Activated T-cell treated with anti-CD3 and anti-CD28 coated beads, Interleukin-2, amount 50 U/mL, for 4 hours (primary cell): Measurements from ENCODE around the gene LRRC61. TPM values are rescaled to one million over a fixed set of nuclear protein-coding genes. Genes with fewer than 3 reads are reported as not detected.
"Not testable (repeated sequence)": the region's sequence is repeated elsewhere in the genome, so short reads cannot be mapped to it uniquely, and the experiment has no call there.

ENCODE experiments used
- ATAC-seq, 2 donors: fragments of 200-7000 bp; cut with Tn5 transposase; one replicate each; pipeline ENCODE4 v1.10.0; 2021
- DNase-seq: peaks from one replicate; pipeline ENCODE4 v3.0.0-alpha.2; 2020
- H3K27me3 Mint-ChIP-seq: one replicate; pipeline ENCODE4 v1.8.0; 2021; ENCODE audit warnings: low read depth, mixed read lengths
- H3K36me3 Mint-ChIP-seq: one replicate; pipeline ENCODE4 v1.8.0; 2022; ENCODE audit warnings: mixed read lengths; ENCODE audit not compliant: insufficient read depth
- H3K4me1 Mint-ChIP-seq: one replicate; pipeline ENCODE4 v1.8.0; 2021; ENCODE audit warnings: low read depth, mixed read lengths
- H3K4me3 Mint-ChIP-seq: one replicate; pipeline ENCODE4 v1.8.0; 2021; ENCODE audit warnings: mild to moderate bottlenecking, moderate library complexity, mixed read lengths
- H3K9me3 Mint-ChIP-seq: one replicate; pipeline ENCODE4 v1.8.0; 2021; ENCODE audit warnings: mixed read lengths
- total RNA-seq, 3 donors: library from RNA; stranded (reverse); gene quantifications; one replicate each; pipeline ENCODE4 v1.2.1, GENCODE V29; 2021

The LRRC61 gene
- total RNA-seq, 3 donors from 2014 or later, result 24.5 to 29.4 (median 26.1) TPM

GRCh38 chr7:150379441-150380379 is 56.6 kb downstream of the LRRC61 start:
- Mint-ChIP-seq H3K4me1 (peaks cover 41% of the 10 kb centered on the region), H3K27me3 (no peaks in the 10 kb centered on the region), H3K4me3 (peak overlapping the region; percentile 89), H3K36me3 (no peaks in the 10 kb centered on the region), H3K9me3 (no peaks in the 10 kb centered on the region)
- DNase-seq, result no peak
- ATAC-seq, result no peak

DNA sequence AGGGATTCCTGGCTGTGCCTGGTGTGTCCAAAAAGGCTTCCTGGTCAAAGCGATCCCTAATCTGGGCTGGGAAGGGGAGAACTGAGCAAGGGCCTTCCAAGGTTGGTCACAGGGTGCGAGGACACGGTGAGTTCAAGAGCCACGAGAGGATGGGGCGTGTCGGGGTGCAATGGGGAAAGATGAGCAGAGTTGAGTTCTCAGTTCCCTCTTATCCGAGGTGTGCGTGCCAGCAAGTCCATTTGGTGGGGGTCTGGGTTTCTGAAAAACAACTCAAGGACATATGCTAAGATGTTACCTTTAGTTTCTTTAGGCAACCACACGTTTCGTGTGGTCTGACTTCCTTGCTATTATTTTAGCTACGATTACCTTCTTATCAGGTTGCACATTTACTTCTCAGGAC is 57.3 kb downstream of the LRRC61 start:
- Mint-ChIP-seq H3K4me3 (peak overlapping the region; percentile 89), H3K9me3 (no peaks in the 10 kb centered on the region), H3K4me1 (peaks cover 38% of the 10 kb centered on the region)

GRCh38 chr7:150381096-150381495 is 57.9 kb downstream of the LRRC61 start:
- Mint-ChIP-seq H3K36me3 (no peaks in the 10 kb centered on the region), H3K4me3 (no peak overlapping the region), H3K27me3 (no peaks in the 10 kb centered on the region), H3K4me1 (peaks cover 33% of the 10 kb centered on the region), H3K9me3 (no peaks in the 10 kb centered on the region)
- DNase-seq, result no peak
- no peak for ATAC-seq

More for the DNA sequence above, 57.3 kb downstream of the LRRC61 start:
- no peak for DNase-seq
- H3K36me3 Mint-ChIP-seq, result no peaks in the 10 kb centered on the region
- no peaks in the 10 kb centered on the region for H3K27me3 Mint-ChIP-seq
- no peak for ATAC-seq

DNA sequence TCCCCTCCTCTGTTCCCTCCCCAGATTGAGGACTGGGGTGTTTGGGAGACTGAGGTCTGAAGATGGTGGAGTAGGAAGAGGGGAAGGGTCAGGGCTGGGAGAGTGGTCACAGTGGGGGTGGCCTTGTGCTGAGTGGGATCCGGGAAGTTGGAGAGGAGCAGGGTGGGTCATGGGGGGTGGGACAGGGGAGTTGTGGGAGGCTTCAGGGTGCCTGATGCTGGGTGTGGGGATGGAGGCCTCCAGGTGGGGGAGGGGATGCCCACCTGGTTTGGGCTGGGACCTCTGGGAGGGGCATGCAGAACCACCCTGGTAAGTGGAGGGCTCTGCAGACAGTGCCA is 58.6 kb downstream of the LRRC61 start:
- no peaks in the 10 kb centered on the region for H3K9me3 Mint-ChIP-seq
- peaks cover 27% of the 10 kb centered on the region for H3K4me1 Mint-ChIP-seq
- ATAC-seq (no peak), DNase-seq (no peak)
- no peaks in the 10 kb centered on the region for H3K36me3 Mint-ChIP-seq
- H3K4me3 Mint-ChIP-seq, result no peak overlapping the region
- H3K27me3 Mint-ChIP-seq, result no peaks in the 10 kb centered on the region

GRCh38 chr7:150382123-150382843 is 59.1 kb downstream of the LRRC61 start:
- Mint-ChIP-seq H3K27me3 (no peaks in the 10 kb centered on the region), H3K9me3 (no peaks in the 10 kb centered on the region), H3K36me3 (no peaks in the 10 kb centered on the region), H3K4me1 (peaks cover 24% of the 10 kb centered on the region), H3K4me3 (no peak overlapping the region)
- ATAC-seq (no peak), DNase-seq (no peak)

GRCh38 chr7:150382844-150383225 is 59.7 kb downstream of the LRRC61 start:
- H3K9me3 Mint-ChIP-seq, result no peaks in the 10 kb centered on the region
- ATAC-seq, result no peak
- H3K36me3 Mint-ChIP-seq, result no peaks in the 10 kb centered on the region

DNA sequence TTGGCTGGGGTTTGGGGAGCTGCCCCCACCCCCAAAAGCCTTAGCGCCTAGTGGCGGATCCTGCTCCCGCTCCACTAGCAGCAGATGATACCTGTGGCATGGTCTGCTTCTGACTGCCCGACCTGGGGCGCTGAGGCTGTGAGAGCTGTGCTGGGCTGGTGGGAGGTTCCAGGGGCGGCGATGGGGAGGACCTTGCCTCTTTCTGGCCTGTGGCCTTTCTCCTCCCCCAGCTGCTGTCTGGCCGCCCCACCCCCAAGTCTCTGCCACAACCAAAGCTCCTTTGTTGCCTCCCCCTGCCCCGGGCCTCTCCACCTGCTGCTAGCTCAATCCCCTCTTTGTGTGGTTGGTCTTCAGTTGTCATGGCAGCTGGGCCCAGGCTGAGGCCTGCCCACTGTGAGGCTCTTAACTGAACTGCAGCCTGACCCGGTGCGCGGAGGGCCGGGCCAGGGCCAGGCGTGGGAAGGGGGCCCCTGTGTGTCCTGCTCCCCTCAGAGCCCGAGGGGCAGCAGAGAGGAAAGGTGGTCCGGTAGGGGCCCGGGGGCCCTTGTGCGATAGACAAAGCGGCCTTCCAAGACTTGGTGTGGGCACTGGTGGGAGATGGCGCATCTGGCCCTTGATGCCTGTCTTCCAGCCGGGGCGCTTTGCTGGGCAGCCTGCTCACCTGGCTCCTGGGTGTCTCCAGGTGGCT is 60.7 kb downstream of the LRRC61 start:
- no peak overlapping the region for H3K4me3 Mint-ChIP-seq
- H3K9me3 Mint-ChIP-seq, result no peaks in the 10 kb centered on the region
- H3K36me3 Mint-ChIP-seq, result no peaks in the 10 kb centered on the region
- H3K4me1 Mint-ChIP-seq, result peaks cover 13% of the 10 kb centered on the region
- DNase-seq, result no peak
- no peak for ATAC-seq
- no peaks in the 10 kb centered on the region for H3K27me3 Mint-ChIP-seq

More at GRCh38 chr7:150382844-150383225, 59.7 kb downstream of the LRRC61 start:
- no peaks in the 10 kb centered on the region for H3K27me3 Mint-ChIP-seq
- H3K4me1 Mint-ChIP-seq, result peaks cover 19% of the 10 kb centered on the region
- no peak for DNase-seq
- H3K4me3 Mint-ChIP-seq, result no peak overlapping the region

- Mint-ChIP-seq H3K27me3 (no peaks in the 10 kb centered on the region), H3K4me1 (peaks cover 12% of the 10 kb centered on the region), H3K36me3 (no peaks in the 10 kb centered on the region), H3K4me3 (no peak overlapping the region), H3K9me3 (no peaks in the 10 kb centered on the region)
- ATAC-seq, result no peak
- no peak for DNase-seq
These were observed 61.5 kb downstream of the LRRC61 start for GRCh38 chr7:150384406-150385301.

DNA sequence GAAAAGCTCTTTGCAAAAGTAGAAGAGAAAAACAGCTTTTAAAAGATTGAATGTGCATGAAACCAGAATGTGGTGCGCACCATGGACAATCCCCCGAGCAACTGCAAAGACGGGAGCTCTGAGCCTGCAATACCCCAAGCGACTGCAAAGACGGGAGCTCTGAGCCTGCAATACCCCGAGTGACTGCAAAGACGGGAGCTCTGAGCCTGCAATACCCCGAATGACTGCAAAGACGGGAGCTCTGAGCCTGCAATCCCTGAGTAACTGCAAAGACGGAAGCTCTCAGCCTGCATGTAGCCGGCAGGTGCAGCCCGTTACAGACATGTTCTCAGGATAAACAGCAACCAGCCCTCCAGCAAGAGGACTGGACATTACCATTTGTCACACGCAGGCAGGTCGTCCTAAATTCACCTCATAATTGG is 62.2 kb downstream of the LRRC61 start:
- DNase-seq (no peak), ATAC-seq (no peak)
- Mint-ChIP-seq H3K27me3 (no peaks in the 10 kb centered on the region), H3K4me1 (peaks cover 5% of the 10 kb centered on the region), H3K4me3 (no peak overlapping the region), H3K36me3 (no peaks in the 10 kb centered on the region), H3K9me3 (no peaks in the 10 kb centered on the region)

DNA sequence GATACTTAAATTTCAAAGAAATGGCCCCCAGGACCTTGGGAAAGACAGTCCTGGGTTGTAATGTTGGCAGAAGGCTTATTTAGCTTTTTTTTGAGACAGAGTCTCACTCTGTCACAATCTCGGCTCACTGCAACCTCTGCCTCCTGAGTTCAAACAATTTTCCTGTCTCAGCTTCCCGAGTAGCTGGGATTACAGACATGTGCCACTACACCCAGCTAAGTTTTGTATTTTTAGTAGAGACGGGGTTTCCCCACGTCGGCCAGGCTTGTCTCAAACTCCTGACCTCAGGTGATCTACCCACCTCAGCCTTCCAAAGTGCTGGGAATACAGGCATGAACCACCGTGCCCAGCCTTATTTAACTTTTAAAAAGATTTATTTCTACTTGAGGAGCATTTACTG is 62.7 kb downstream of the LRRC61 start:
- not testable (repeated sequence) for DNase-seq, H3K9me3 Mint-ChIP-seq, H3K4me3 Mint-ChIP-seq, H3K27me3 Mint-ChIP-seq, H3K4me1 Mint-ChIP-seq, H3K36me3 Mint-ChIP-seq, ATAC-seq

Other genes with a start within 250 kb of the LRRC61 start
- gene ACTR3C, start 190 bp downstream of the LRRC61 start, total RNA-seq, result 1 to 10 TPM; 5.1 to 7.0 (median 5.5) TPM
- 1 to 10 TPM; 1.2 to 1.4 (median 1.3) TPM for gene RARRES2, start 18.3 kb downstream of the LRRC61 start, total RNA-seq
- 10 to 100 TPM; 54.7 to 68.4 (median 62.6) TPM for gene REPIN1, start 45.5 kb downstream of the LRRC61 start, total RNA-seq
- 1 to 10 TPM; 3.4 to 4.5 (median 4.2) TPM for gene ZNF775, start 56.0 kb downstream of the LRRC61 start, total RNA-seq
- 1 to 10 TPM; 3.5 to 4.0 (median 3.6) TPM for gene GIMAP8, start 127.3 kb downstream of the LRRC61 start, total RNA-seq
- gene GIMAP7, start 191.5 kb downstream of the LRRC61 start, total RNA-seq, result 10 to 100 TPM; 23.9 to 28.3 (median 25.0) TPM
- gene GIMAP4, start 244.0 kb downstream of the LRRC61 start, total RNA-seq, result 10 to 100 TPM; 10.1 to 11.1 (median 11.1) TPM